T-cell (primary cell): ENCODE measurements around the gene DPY19L2. TPM values are rescaled to one million over a fixed set of nuclear protein-coding genes. Genes with fewer than 3 reads are reported as not detected.
"Not testable (repeated sequence)": the region's sequence is repeated elsewhere in the genome, so short reads cannot be mapped to it uniquely, and the experiment has no call there.

Experiments
- ATAC-seq, 4 experiments: fragments of 200-7000 bp in 3 of 4; fragments of 150-1000 bp in 1 of 4; cut with Tn5 transposase; replicated peaks in 1 of 4; 1 replicate in 3 of 4; 2 replicates in 1 of 4; pipeline ENCODE4 v1.10.0; 2021; ENCODE audit warnings: moderate library complexity in 3 of 4, mild to moderate bottlenecking in 2 of 4, moderate number of reproducible peaks in 1 of 4
- CTCF ChIA-PET, 2 donors: fragments of 300-600 bp; sonication (Branson Sonifier 250); formaldehyde crosslinking; loops; one replicate each; lab custom pipeline; 2022; ENCODE audit warnings: antibody characterized with exemption in 2 of 2; lab: Charles Lee
- POLR2A ChIA-PET, 2 donors: fragments of 300-600 bp; sonication (Branson Sonifier 250); formaldehyde crosslinking; loops; one replicate each; lab custom pipeline; 2022; ENCODE audit warnings: antibody characterized with exemption in 2 of 2; lab: Charles Lee
- DNase-seq, 35 experiments: peaks; one replicate each; pipeline versions ENCODE4 v3.0.0 to v3.0.0-alpha.2; 2013 to 2023
- H3K27ac ChIP-seq: one replicate; pipeline ENCODE4 v1.5.1; 2013; ENCODE audit warnings: low read length
- H3K27me3 ChIP-seq, 2 experiments: replicated peaks in 1 of 2; 1 replicate in 1 of 2; 2 replicates in 1 of 2; pipeline versions ENCODE4 v1.6.1 to v1.7.0; 2013; ENCODE audit warnings: low read length in 1 of 2, mixed read lengths in 1 of 2; ENCODE audit not compliant: control insufficient read depth in 2 of 2, insufficient read depth in 2 of 2; ENCODE audit errors: extremely low read depth in 1 of 2
- H3K36me3 ChIP-seq, 2 donors: 1 replicate in 1 of 2; 2 replicates in 1 of 2; pipeline versions ENCODE4 v1.6.1 to v1.7.0; 2013; ENCODE audit warnings: low read length in 1 of 2; ENCODE audit not compliant: control insufficient read depth in 2 of 2, insufficient read depth in 1 of 2; ENCODE audit errors: extremely low read depth in 1 of 2
- H3K4me1 ChIP-seq, 2 experiments: 1 replicate in 1 of 2; 2 replicates in 1 of 2; pipeline versions ENCODE4 v1.6.1 to v1.7.0; 2013; ENCODE audit warnings: low read length in 2 of 2, mixed read lengths in 1 of 2; ENCODE audit not compliant: insufficient read depth in 2 of 2, control insufficient read depth in 1 of 2; ENCODE audit errors: extremely low read depth in 1 of 2
- H3K4me3 ChIP-seq, 2 donors: 1 replicate in 1 of 2; 2 replicates in 1 of 2; pipeline versions ENCODE4 v1.5.1 to v1.7.0; 2013; ENCODE audit warnings: mild to moderate bottlenecking in 2 of 2, low read length in 1 of 2, moderate library complexity in 1 of 2; ENCODE audit not compliant: control insufficient read depth in 1 of 2; ENCODE audit errors: extremely low read depth in 1 of 2
- H3K9me3 ChIP-seq: 2 replicates; pipeline ENCODE4 v1.7.0; 2013
- H3K27ac Mint-ChIP-seq, 2 donors: one replicate each; pipeline ENCODE4 v1.8.0; 2020 to 2021; ENCODE audit warnings: mild to moderate bottlenecking in 2 of 2, mixed read lengths in 2 of 2
- H3K27me3 Mint-ChIP-seq, 2 donors: one replicate each; pipeline ENCODE4 v1.8.0; 2021 to 2022; ENCODE audit warnings: mixed read lengths in 2 of 2
- H3K36me3 Mint-ChIP-seq: one replicate; pipeline ENCODE4 v1.8.0; 2021; ENCODE audit warnings: mixed read lengths
- H3K4me1 Mint-ChIP-seq, 3 donors: one replicate each; pipeline ENCODE4 v1.8.0; 2020 to 2022; ENCODE audit warnings: mixed read lengths in 3 of 3, mild to moderate bottlenecking in 1 of 3
- H3K4me3 Mint-ChIP-seq, 3 donors: one replicate each; pipeline ENCODE4 v1.8.0; 2020 to 2022; ENCODE audit warnings: mild to moderate bottlenecking in 3 of 3, mixed read lengths in 3 of 3, moderate library complexity in 3 of 3
- H3K9me3 Mint-ChIP-seq, 3 donors: one replicate each; pipeline ENCODE4 v1.8.0; 2020 to 2022; ENCODE audit warnings: mixed read lengths in 3 of 3
- WGBS: methylation state at CpG from one replicate; pipeline ENCODE4 v1.1.5; 2013; ENCODE audit warnings: missing lambda C conversion rate; ENCODE audit not compliant: insufficient coverage; 5-methylcytosine and 5-hydroxymethylcytosine counted together
- total RNA-seq, 35 experiments: library from RNA in 6 of 35; stranded (reverse) in 6 of 35; fragments of 120-200 nt in 1 of 35; gene quantifications; one replicate each; pipeline versions ENCODE4 v1.2.1 to v1.2.4 and lab custom pipeline; 2013 to 2026

DPY19L2 gene
- total RNA-seq (1 to 10 TPM; 1.5 to 7.0 (median 3.8) TPM), total RNA-seq (lab: John Stamatoyannopoulos, UW) (0.68 to 11.9 (median 2.4) reads per million in 29 experiments)
- total RNA-seq (2013): 2.3 TPM

GRCh38 chr12:63668028-63668799, at the start of gene DPY19L2:
Gene DPY19L2 (minus strand): TSS chr12:63668493. CDS start chr12:63668393, 100 bp downstream.
- ChIA-PET POLR2A (no interaction called here), CTCF (interaction anchor here in 1 of 2 donors (0.6 to 0.7 kb wide), 2 partner anchors 139 to 330 kb away, joined by 3 to 4 read pairs; no protein-coding TSS in a partner anchor)
- peak; percentile 83 to 92 (median 87) for ATAC-seq
- Histone ChIP-seq H3K27me3 (peaks cover 0 to 12% of the 10 kb centered on the region in 2 experiments), H3K4me3 (peak within 1 kb of the TSS; percentile 51 to 90), H3K36me3 (no peaks in the 10 kb centered on the region), H3K9me3 (no peaks in the 10 kb centered on the region), H3K4me1 (peaks cover 4 to 17% of the 10 kb centered on the region in 2 experiments), H3K27ac (peak within 1 kb of the TSS; percentile 66)
- H3K27ac Mint-ChIP-seq: peak within 1 kb of the TSS; percentile 44 to 52
- H3K27me3 Mint-ChIP-seq: peaks cover 19 to 24% of the 10 kb centered on the region in 2 donors
- H3K9me3 Mint-ChIP-seq: no peaks in the 10 kb centered on the region
- peaks cover 20 to 23% (median 22%) of the 10 kb centered on the region in 3 donors for H3K4me1 Mint-ChIP-seq
- DNase-seq: peak in 29 of 35 experiments; percentile 2 to 69 (median 26)
- no peaks in the 10 kb centered on the region for H3K36me3 Mint-ChIP-seq
- H3K4me3 Mint-ChIP-seq: peak within 1 kb of the TSS; percentile 78 to 84 (median 84)
- 2% methylated on average over 43 of the region's 56 CpGs for whole genome bisulfite sequencing

- H3K27ac ChIP-seq, H3K4me1 Mint-ChIP-seq, CTCF ChIA-PET, H3K4me1 ChIP-seq, H3K4me3 Mint-ChIP-seq, H3K36me3 Mint-ChIP-seq, H3K27ac Mint-ChIP-seq, ATAC-seq, DNase-seq, H3K9me3 Mint-ChIP-seq, H3K36me3 ChIP-seq, H3K9me3 ChIP-seq, H3K27me3 Mint-ChIP-seq, POLR2A ChIA-PET, H3K27me3 ChIP-seq, H3K4me3 ChIP-seq: not testable (repeated sequence)
- no CpG with 5 or more reads among the region's 4 CpGs for WGBS
Observed at GRCh38 chr12:63716891-63717290, 48.6 kb upstream of the DPY19L2 start.

- no CpG with 5 or more reads among the region's 3 CpGs for WGBS
- ATAC-seq, H3K4me3 ChIP-seq, H3K4me3 Mint-ChIP-seq, H3K27me3 ChIP-seq, H3K9me3 Mint-ChIP-seq, DNase-seq, H3K36me3 Mint-ChIP-seq, POLR2A ChIA-PET, H3K36me3 ChIP-seq, H3K9me3 ChIP-seq, CTCF ChIA-PET, H3K4me1 Mint-ChIP-seq, H3K4me1 ChIP-seq, H3K27me3 Mint-ChIP-seq, H3K27ac Mint-ChIP-seq, H3K27ac ChIP-seq: not testable (repeated sequence)
Observed at GRCh38 chr12:63715107-63715625, 46.9 kb upstream of the DPY19L2 start.

DNA sequence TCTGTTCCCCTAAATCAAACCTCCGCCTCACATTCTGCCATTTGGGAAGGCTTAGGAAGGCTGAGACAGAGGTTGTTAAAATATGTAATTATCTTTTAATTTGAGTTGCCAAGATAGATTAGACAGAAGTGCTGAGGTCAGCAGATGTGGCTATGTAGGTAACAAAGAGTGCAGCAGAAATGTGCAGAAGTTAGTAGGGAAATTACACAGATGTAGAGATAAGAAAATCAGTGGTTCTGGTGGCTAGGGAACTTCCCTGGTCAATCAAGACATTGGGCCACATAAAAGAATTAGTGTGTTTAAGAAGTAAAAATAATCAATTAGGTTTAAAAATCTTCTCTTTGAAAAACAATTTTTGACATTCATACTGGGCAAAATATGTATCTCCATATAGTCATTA, 46.1 kb upstream of the DPY19L2 start:
- CTCF ChIA-PET, H3K27me3 ChIP-seq, H3K36me3 Mint-ChIP-seq, H3K9me3 Mint-ChIP-seq, H3K27me3 Mint-ChIP-seq, H3K4me3 Mint-ChIP-seq, DNase-seq, ATAC-seq, H3K36me3 ChIP-seq, H3K4me1 ChIP-seq, POLR2A ChIA-PET, H3K27ac ChIP-seq, H3K9me3 ChIP-seq, H3K4me1 Mint-ChIP-seq, H3K27ac Mint-ChIP-seq, H3K4me3 ChIP-seq: not testable (repeated sequence)
- no CpG with 5 or more reads among the region's 1 CpG for WGBS

DNA sequence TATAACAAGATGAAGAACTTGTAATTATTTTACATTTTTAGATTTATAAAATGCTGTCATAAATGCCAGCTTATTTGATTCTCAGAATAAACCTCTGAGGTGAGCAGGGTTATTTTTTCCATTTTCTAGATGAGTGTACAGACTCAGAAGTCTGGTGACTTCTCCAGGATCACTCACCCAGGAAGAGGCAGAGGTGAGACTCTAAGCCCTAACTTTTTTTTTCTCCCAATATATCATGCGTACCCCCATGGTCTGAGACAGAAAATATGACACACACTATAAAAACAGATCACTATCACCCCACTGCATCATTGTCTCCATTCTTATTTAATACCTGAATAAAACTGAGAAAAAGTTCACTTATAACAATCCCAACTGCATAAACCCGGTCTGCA, 45.4 kb upstream of the DPY19L2 start:
- H3K27me3 Mint-ChIP-seq, H3K36me3 Mint-ChIP-seq, H3K9me3 Mint-ChIP-seq, H3K4me3 ChIP-seq, H3K36me3 ChIP-seq, CTCF ChIA-PET, H3K4me3 Mint-ChIP-seq, DNase-seq, H3K27ac Mint-ChIP-seq, H3K4me1 Mint-ChIP-seq, H3K9me3 ChIP-seq, H3K27ac ChIP-seq, H3K4me1 ChIP-seq, H3K27me3 ChIP-seq, POLR2A ChIA-PET, ATAC-seq: not testable (repeated sequence)
- 30% methylated on average over 2 of the region's 2 CpGs for WGBS

DNA sequence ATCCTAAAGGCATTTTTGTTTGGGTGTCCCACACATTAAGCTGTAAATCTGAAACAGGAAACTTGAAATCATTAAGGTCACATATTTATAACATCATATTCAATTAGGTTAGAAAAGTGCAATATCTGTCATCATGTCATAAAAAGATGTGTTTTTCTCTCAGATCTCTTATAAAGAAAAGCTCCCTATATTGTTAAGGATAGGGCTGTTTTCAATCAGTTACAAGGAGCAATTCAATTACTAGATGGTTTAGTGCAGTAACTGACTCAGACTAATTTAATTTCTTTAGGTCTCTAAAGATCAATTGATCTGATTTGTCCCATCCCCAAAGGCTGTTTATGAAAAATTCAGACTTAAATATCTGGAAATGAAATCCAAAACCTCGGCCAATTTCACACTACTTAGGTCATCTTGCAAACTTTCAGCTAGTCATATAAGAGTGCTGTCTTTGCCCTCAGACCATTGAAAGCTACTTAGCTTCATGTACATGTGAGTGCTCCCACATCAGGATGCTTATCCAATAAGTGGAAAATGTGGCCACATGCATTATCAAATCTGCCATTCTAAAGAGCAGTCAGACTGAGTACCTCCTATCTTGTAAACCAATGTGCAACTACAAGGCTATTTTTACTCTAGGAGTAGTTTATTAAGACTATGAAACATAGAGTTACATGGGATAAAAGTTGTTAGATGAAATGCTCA, 44.8 kb upstream of the DPY19L2 start:
- H3K27ac ChIP-seq, CTCF ChIA-PET, H3K27me3 ChIP-seq, H3K9me3 ChIP-seq, H3K27ac Mint-ChIP-seq, H3K4me3 ChIP-seq, H3K27me3 Mint-ChIP-seq, POLR2A ChIA-PET, H3K9me3 Mint-ChIP-seq, DNase-seq, H3K4me1 ChIP-seq, ATAC-seq, H3K36me3 Mint-ChIP-seq, H3K4me3 Mint-ChIP-seq, H3K36me3 ChIP-seq, H3K4me1 Mint-ChIP-seq: not testable (repeated sequence)
- WGBS: no CpG with 5 or more reads among the region's 1 CpG
